HepG2 (cell line): ENCODE results near the gene PIP5K1C. TPM values are rescaled to one million over a fixed set of nuclear protein-coding genes. Genes with fewer than 3 reads are reported as not detected.

Source experiments
- ARID5B ChIP-seq: IDR thresholded peaks from 2 replicates; pipeline ENCODE4 v1.4.0; 2020; ENCODE audit warnings: mild to moderate bottlenecking, missing genetic modification reagents
- CHD4 ChIP-seq: fragments of 200-600 bp; sonication (generic); IDR thresholded peaks from 2 replicates; pipeline ENCODE4 v1.7.0; 2017; ENCODE audit warnings: mild to moderate bottlenecking, low read length, borderline replicate concordance
- ETV5 ChIP-seq: IDR thresholded peaks from 2 replicates; pipeline ENCODE4 v1.6.1; 2018; ENCODE audit warnings: missing biosample characterization, missing genetic modification reagents, inconsistent platforms, borderline replicate concordance
- ETV6 ChIP-seq: sonication (generic); formaldehyde crosslinking; conservative IDR thresholded peaks from 2 replicates; pipeline ENCODE4 v1.4.0; 2020; ENCODE audit warnings: missing genetic modification reagents
- FOXJ3 ChIP-seq: sonication (generic); formaldehyde crosslinking; IDR thresholded peaks from 2 replicates; pipeline ENCODE4 v1.4.0; 2020; ENCODE audit warnings: missing genetic modification reagents, mild to moderate bottlenecking, borderline replicate concordance
- GPN1 ChIP-seq: sonication (generic); formaldehyde crosslinking; IDR thresholded peaks from 2 replicates; pipeline ENCODE4 v1.5.1; 2020; ENCODE audit warnings: missing genetic modification reagents, borderline replicate concordance
- HNF4G ChIP-seq, 2 experiments: sonication (generic) in 1 of 2; formaldehyde crosslinking in 1 of 2; IDR thresholded peaks; 2 replicates each; pipeline versions ENCODE4 v1.4.0 to v1.6.1; 2011 to 2020; ENCODE audit warnings: borderline replicate concordance in 2 of 2, low read depth in 2 of 2, mild to moderate bottlenecking in 2 of 2, low read length in 1 of 2, missing genetic modification reagents in 1 of 2, moderate library complexity in 1 of 2
- MED8 ChIP-seq: sonication (generic); formaldehyde crosslinking; IDR thresholded peaks from 2 replicates; pipeline ENCODE4 v1.8.1; 2023; ENCODE audit warnings: mild to moderate bottlenecking, missing genetic modification reagents; ENCODE audit not compliant: insufficient replicate concordance
- MEIS2 ChIP-seq: sonication (generic); formaldehyde crosslinking; IDR thresholded peaks from 2 replicates; pipeline ENCODE4 v1.9.0; 2021; ENCODE audit warnings: mild to moderate bottlenecking, missing genetic modification reagents
- MIER2 ChIP-seq: IDR thresholded peaks from 2 replicates; pipeline ENCODE4 v1.6.1; 2016; ENCODE audit warnings: missing biosample characterization, missing genetic modification reagents
- NFIC ChIP-seq: IDR thresholded peaks from 2 replicates; pipeline ENCODE4 v1.6.1; 2012; ENCODE audit warnings: mild to moderate bottlenecking, low read length, inconsistent platforms
- POGZ ChIP-seq: sonication (generic); formaldehyde crosslinking; IDR thresholded peaks from 2 replicates; pipeline ENCODE4 v1.4.0; 2020; ENCODE audit warnings: mild to moderate bottlenecking, missing genetic modification reagents
- RAD21 ChIP-seq: fragments of 450-650 bp; formaldehyde crosslinking; IDR thresholded peaks from 2 replicates; pipeline ENCODE4 v1.5.0; 2020; ENCODE audit warnings: mild to moderate bottlenecking
- RBM22 ChIP-seq: fragments of 200-400 bp; formaldehyde crosslinking; optimal IDR thresholded peaks from 2 replicates; pipeline ENCODE3; 2017; ENCODE audit warnings: mild to moderate bottlenecking, low read length, moderate library complexity
- TBX2 ChIP-seq: sonication (generic); formaldehyde crosslinking; IDR thresholded peaks from 2 replicates; pipeline ENCODE4 v1.5.0; 2020; ENCODE audit warnings: missing genetic modification reagents, mild to moderate bottlenecking, borderline replicate concordance
- ZFP1 ChIP-seq: IDR thresholded peaks from 2 replicates; pipeline ENCODE4 v1.6.1; 2016
- ZFP62 ChIP-seq: sonication (generic); formaldehyde crosslinking; IDR thresholded peaks from 2 replicates; pipeline ENCODE4 v1.4.0; 2020; ENCODE audit warnings: missing genetic modification reagents
- ZFY ChIP-seq: sonication (generic); formaldehyde crosslinking; IDR thresholded peaks from 2 replicates; pipeline ENCODE4 v1.4.0; 2020; ENCODE audit warnings: missing genetic modification reagents
- ZNF160 ChIP-seq: sonication (generic); formaldehyde crosslinking; IDR thresholded peaks from 2 replicates; pipeline ENCODE4 v1.8.0; 2022; ENCODE audit warnings: mild to moderate bottlenecking, inconsistent platforms, missing genetic modification reagents
- ZNF20 ChIP-seq: sonication (generic); formaldehyde crosslinking; IDR thresholded peaks from 2 replicates; pipeline ENCODE4 v1.4.0; 2020; ENCODE audit warnings: mild to moderate bottlenecking, moderate library complexity, missing genetic modification reagents
- ZNF234 ChIP-seq: sonication (generic); formaldehyde crosslinking; conservative IDR thresholded peaks from 2 replicates; pipeline ENCODE4 v1.5.1; 2020; ENCODE audit warnings: mild to moderate bottlenecking, missing genetic modification reagents
- ZNF274 ChIP-seq: sonication (generic); formaldehyde crosslinking; IDR thresholded peaks from 2 replicates; pipeline ENCODE4 v1.5.1; 2020; ENCODE audit warnings: mild to moderate bottlenecking, missing genetic modification reagents
- ZNF276 ChIP-seq: sonication (generic); formaldehyde crosslinking; IDR thresholded peaks from 2 replicates; pipeline ENCODE4 v1.4.0; 2020; ENCODE audit warnings: mild to moderate bottlenecking, low read depth, missing genetic modification reagents
- ZNF343 ChIP-seq: sonication (generic); formaldehyde crosslinking; IDR thresholded peaks from 2 replicates; pipeline ENCODE4 v1.4.0; 2020; ENCODE audit warnings: mild to moderate bottlenecking, missing genetic modification reagents
- ZNF619 ChIP-seq: sonication (generic); formaldehyde crosslinking; IDR thresholded peaks from 2 replicates; pipeline ENCODE4 v1.4.0; 2020; ENCODE audit warnings: mild to moderate bottlenecking, missing genetic modification reagents
- ZNF7 ChIP-seq: IDR thresholded peaks from 2 replicates; pipeline ENCODE4 v1.6.1; 2016; ENCODE audit warnings: missing biosample characterization, missing genetic modification reagents
- ZSCAN22 ChIP-seq: sonication (generic); formaldehyde crosslinking; IDR thresholded peaks from 2 replicates; pipeline ENCODE4 v1.4.0; 2020; ENCODE audit warnings: mild to moderate bottlenecking, missing genetic modification reagents
- polyA plus RNA-seq, 8 experiments: library from polyadenylated mRNA; depleted of rRNA in 3 of 8; stranded (reverse) in 7 of 8; unstranded in 1 of 8; fragments of >200 nt; fragmentation: Illumina TruSeq in 4 of 8; extraction: Trizol in 4 of 8; gene quantifications; 2 replicates each; pipeline versions ENCODE4 v1.2.1 to v1.2.3, GENCODE V29; 2011 to 2016; ENCODE audit warnings: low read depth in 4 of 8, missing spikeins in 1 of 8, mixed read lengths in 1 of 8; ENCODE audit not compliant: insufficient read depth in 1 of 8
- total RNA-seq, 5 experiments: library from RNA; depleted of rRNA; stranded (reverse); fragments of >200 nt; fragmentation: Illumina TruSeq; extraction: Trizol; gene quantifications; 2 replicates each; pipeline ENCODE4 v1.2.3, GENCODE V29; 2016; ENCODE audit warnings: low read depth in 1 of 5

PIP5K1C gene
- total and polyA plus RNA-seq, 2 of the 13 experiments (the other 11 are each of a cell fraction or from before 2014, with no cell fraction given) = 3.6 to 4.3 TPM

- TF ChIP-seq ARID5B (CRISPR knock-in tag) = peak; percentile 84
- 0 out of 2 replicates have a peak, but pooled peaks have one; percentile 52 for TF ChIP-seq CHD4
- TF ChIP-seq NFIC = peak; percentile 86
- TF ChIP-seq ETV5 (CRISPR knock-in tag) = peak; percentile 96
- 0 out of 2 replicates have a peak, but pooled peaks have one; percentile 78 for TF ChIP-seq ZFP1 (CRISPR knock-in tag)
- peak; percentile 47; the same call in 1 of the 2 replicates for TF ChIP-seq ZNF160 (CRISPR knock-in tag)
- TF ChIP-seq GPN1 = no peak
- no peak for TF ChIP-seq ZNF234
- TF ChIP-seq TBX2 (CRISPR knock-in tag) = peak; percentile 99
- 0 out of 2 replicates have a peak, but pooled peaks have one; percentile 35 for TF ChIP-seq RAD21 (CRISPR knock-in tag)
- no peak for TF ChIP-seq ZFP62
- TF ChIP-seq ZFY (CRISPR knock-in tag) = peak; percentile 32; the same call in 1 of the 2 replicates
- 0 out of 2 replicates have a peak, but pooled peaks have one; percentile 53 for TF ChIP-seq ETV6
- TF ChIP-seq ZNF619 (CRISPR knock-in tag) = peak; percentile 78; the same call in 1 of the 2 replicates
- peak; percentile 56; the same call in 1 of the 2 replicates for TF ChIP-seq FOXJ3 (CRISPR knock-in tag)
- TF ChIP-seq ZNF7 (CRISPR knock-in tag) = no peak
- no peak for TF ChIP-seq ZNF276 (CRISPR knock-in tag)
- no peak for TF ChIP-seq RBM22
- peak; percentile 55; the same call in 1 of the 2 replicates for TF ChIP-seq MIER2 (CRISPR knock-in tag)
- TF ChIP-seq MED8 (CRISPR knock-in tag) = peak; percentile 70
- no peak for TF ChIP-seq ZNF274 (CRISPR knock-in tag)
- no peak for TF ChIP-seq ZNF343 (CRISPR knock-in tag)
- no peak for TF ChIP-seq ZSCAN22 (CRISPR knock-in tag)
- no peak for TF ChIP-seq ZNF20 (CRISPR knock-in tag)
- peak; percentile 77 for TF ChIP-seq HNF4G (IDR thresholded peaks at IDR 0.05; ENCODE audit: borderline replicate concordance, low read depth, low read length)
- peak; percentile 77; the same call in 1 of the 2 replicates for TF ChIP-seq HNF4G (CRISPR knock-in tag; IDR thresholded peaks at IDR 0.05; ENCODE audit: borderline replicate concordance, low read depth)
- TF ChIP-seq POGZ (CRISPR knock-in tag) = peak; percentile 86
- TF ChIP-seq MEIS2 (CRISPR knock-in tag) = peak; percentile 39; the same call in 1 of the 2 replicates
Observed at GRCh38 chr19:3710265-3710812, 10.1 kb upstream of the PIP5K1C start (continued).
